SJCRH30 (cell line): ENCODE results near the gene ARHGAP33. TPM values are rescaled to one million over a fixed set of nuclear protein-coding genes. Genes with fewer than 3 reads are reported as not detected.
A peak's percentile ranks its signal among the peaks of the same experiment; 100 is the strongest.

Experiments used
- DNase-seq, 2 experiments: peaks; one replicate each; pipeline ENCODE4 v3.0.0-alpha.2; 2015 to 2020
- H3K27ac ChIP-seq: fragments of 250-450 bp; sonication (Bioruptor Pico); 2 replicates; pipeline ENCODE4 v1.5.1; 2020; ENCODE audit warnings: mild to moderate bottlenecking, moderate library complexity
- H3K27me3 ChIP-seq: fragments of 250-450 bp; sonication (Bioruptor Pico); 2 replicates; pipeline ENCODE4 v1.5.1; 2020; ENCODE audit warnings: mild to moderate bottlenecking, moderate library complexity
- H3K36me3 ChIP-seq: fragments of 250-450 bp; sonication (Bioruptor Pico); 2 replicates; pipeline ENCODE4 v1.5.1; 2020; ENCODE audit warnings: mild to moderate bottlenecking, moderate library complexity
- H3K4me1 ChIP-seq: fragments of 250-450 bp; sonication (Bioruptor Pico); 2 replicates; pipeline ENCODE4 v1.5.1; 2020; ENCODE audit warnings: mild to moderate bottlenecking, moderate library complexity
- H3K4me3 ChIP-seq: fragments of 250-450 bp; sonication (Bioruptor Pico); 2 replicates; pipeline ENCODE4 v1.5.1; 2020; ENCODE audit warnings: mild to moderate bottlenecking, moderate library complexity
- H3K9me3 ChIP-seq: fragments of 250-450 bp; sonication (Bioruptor Pico); replicated peaks from 2 replicates; pipeline ENCODE4 v1.5.1; 2020; ENCODE audit warnings: mild to moderate bottlenecking, moderate library complexity
- total RNA-seq: library from RNA; depleted of rRNA; stranded (reverse); fragments of >200 nt; shearing (Covaris generic); gene quantifications from 2 replicates; pipeline ENCODE4 v1.2.3, GENCODE V29; 2014

ARHGAP33 gene
- total RNA-seq, 1 experiment from 2014 or later, result 8.9 TPM

DNA sequence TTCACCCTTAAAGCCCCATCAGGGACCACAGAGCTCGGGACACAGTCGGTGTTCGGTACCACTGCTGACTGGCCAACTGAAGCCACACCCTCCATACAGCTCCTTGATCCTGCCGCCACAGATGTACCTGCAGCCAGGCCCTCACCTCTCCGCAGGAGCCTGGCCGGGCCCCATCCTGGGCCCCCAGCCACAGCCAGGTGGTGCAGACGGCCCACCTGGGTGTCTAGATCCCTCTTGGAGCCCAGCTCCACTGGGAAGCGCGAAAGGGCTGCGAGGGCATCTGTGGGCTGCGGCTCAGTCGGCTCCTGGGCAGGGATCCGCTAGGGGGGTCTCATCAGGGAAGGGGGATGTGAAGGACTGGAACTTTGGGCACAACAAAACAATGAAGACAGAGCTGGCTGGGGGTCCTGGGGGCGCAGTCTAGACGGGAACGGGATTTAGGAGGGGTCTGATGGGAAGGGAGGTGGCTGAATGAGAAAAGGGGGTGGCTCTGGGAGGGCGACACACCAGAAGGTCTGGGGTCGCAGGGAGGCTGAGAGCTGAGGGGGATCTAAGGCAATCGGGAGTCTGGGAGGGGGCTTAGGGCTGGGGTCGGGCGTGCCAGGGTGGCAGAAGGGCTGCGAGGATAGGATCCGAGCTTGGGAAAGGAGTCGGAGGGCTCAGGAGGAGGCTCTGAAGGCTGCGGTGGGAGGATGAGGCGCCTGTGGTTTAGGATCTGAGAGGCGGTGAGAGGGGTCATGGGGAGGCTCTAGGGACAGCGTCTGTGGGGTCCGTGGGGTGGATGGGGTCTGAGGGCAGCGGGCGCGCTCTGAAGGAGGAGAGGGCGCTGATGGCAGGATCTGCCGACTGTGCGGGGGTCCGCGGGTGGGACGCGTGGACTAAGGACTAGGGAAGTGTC lies 21.5 kb downstream of the ARHGAP33 start:
- no peaks in the 10 kb centered on the region for H3K36me3 ChIP-seq
- no peak overlapping the region for H3K4me3 ChIP-seq
- no peaks in the 10 kb centered on the region for H3K9me3 ChIP-seq
- no peak overlapping the region for H3K27ac ChIP-seq
- no peaks in the 10 kb centered on the region for H3K4me1 ChIP-seq
- no peak for DNase-seq
- H3K27me3 ChIP-seq, result no peaks in the 10 kb centered on the region

DNA sequence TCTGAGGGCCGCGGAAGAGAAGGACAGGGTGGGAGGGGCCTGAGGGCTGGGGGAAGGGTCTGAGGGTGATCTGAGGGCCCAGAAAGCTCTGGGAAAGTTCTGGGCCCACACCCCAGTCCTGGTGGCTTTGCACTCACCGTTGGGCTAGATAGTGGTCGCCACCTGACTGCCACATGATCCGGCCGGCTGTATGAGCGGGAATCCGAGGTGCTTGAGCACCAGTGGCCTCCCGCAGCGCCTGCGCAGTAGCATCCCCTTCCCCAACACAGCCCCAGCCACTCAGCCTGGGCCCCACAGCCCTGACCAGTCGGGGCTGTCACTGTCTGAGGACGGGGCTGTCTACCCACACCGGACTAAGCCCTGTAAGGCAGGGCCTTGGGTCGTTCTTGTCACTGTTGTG lies 22.3 kb downstream of the ARHGAP33 start:
- Histone ChIP-seq H3K27ac (no peak overlapping the region), H3K4me1 (no peaks in the 10 kb centered on the region), H3K4me3 (no peak overlapping the region), H3K27me3 (no peaks in the 10 kb centered on the region), H3K36me3 (no peaks in the 10 kb centered on the region), H3K9me3 (no peaks in the 10 kb centered on the region)
- DNase-seq, result no peak

DNA sequence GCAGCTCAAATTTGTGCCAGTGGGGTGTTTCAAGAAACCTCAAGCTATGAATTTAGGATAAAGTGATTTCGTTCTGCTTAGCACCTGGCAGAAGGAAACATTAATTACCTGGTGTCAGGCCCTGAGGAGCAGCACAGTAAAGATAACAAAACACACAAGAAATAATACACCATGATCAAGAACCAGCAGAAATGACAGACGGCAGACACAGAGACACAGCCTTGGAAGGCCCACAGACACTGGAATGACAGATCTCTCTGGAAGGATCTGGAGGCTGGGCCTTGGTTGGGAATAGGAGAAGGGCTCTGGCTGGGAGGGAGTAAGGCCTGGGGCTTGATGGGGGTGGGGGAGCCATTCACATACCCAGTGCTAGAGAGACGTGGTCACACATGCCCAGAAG lies 26.5 kb downstream of the ARHGAP33 start:
- no peaks in the 10 kb centered on the region for H3K4me1 ChIP-seq
- no peak overlapping the region for H3K27ac ChIP-seq
- no peaks in the 10 kb centered on the region for H3K27me3 ChIP-seq
- H3K36me3 ChIP-seq, result no peaks in the 10 kb centered on the region
- no peak overlapping the region for H3K4me3 ChIP-seq
- no peaks in the 10 kb centered on the region for H3K9me3 ChIP-seq
- no peak for DNase-seq

DNA sequence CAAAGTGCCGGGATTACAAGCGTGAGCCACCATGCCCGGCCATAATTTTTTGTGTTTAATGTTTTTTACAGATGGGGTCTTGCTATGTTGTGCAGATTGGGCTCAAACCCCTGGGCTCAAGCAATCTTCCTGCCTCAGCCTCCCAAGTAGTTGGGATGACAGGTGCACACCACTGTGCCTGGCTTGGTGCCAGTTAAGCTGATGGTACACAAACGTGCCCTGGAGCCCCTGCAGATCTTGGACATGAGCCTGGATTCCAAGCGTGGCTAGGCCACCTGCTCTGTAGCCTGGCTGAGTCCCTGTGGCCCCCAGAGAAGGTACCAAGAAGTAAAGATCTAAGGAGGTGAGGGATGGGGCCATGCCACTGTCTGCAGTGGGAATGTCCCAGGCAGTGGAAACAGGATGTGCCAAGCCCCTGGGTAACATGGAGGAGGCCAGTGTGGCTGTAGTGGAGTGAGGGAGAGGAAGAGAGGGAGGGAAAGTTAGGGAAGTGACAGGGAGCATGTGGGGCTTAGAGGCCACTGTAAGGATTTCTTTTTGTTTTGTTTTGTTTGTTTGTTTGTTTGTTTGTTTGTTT lies 30.2 kb downstream of the ARHGAP33 start:
- Histone ChIP-seq H3K36me3 (no peaks in the 10 kb centered on the region), H3K4me1 (no peaks in the 10 kb centered on the region), H3K9me3 (no peaks in the 10 kb centered on the region), H3K27me3 (peaks cover 6% of the 10 kb centered on the region; the same call in 1 of the 2 replicates), H3K4me3 (no peak overlapping the region), H3K27ac (no peak overlapping the region)
- DNase-seq, result peak; percentile 56 to 74

DNA sequence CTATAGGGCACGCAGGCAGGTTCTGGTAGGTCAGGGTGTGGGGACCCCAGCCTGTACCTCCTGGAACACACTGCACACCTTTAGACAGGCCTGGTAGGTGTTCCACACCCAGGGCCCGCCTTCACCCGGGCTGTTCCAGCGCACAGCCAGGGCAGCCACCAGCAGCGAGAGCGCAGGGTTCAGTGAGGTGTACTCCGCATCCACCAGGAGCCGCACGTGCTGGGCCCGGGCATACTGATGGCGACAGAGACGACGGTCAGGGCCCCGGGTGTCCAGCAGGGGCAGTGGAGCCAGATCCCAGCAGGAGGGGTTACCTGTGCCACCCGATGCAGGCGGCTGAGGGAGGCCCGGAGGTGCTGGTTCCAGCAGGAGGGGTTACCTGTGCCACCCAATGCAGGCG lies 31.2 kb downstream of the ARHGAP33 start:
- peaks cover 8% of the 10 kb centered on the region; the same call in 1 of the 2 replicates for H3K27me3 ChIP-seq
- H3K4me1 ChIP-seq, result no peaks in the 10 kb centered on the region
- H3K9me3 ChIP-seq, result no peaks in the 10 kb centered on the region
- no peak overlapping the region for H3K4me3 ChIP-seq
- no peaks in the 10 kb centered on the region for H3K36me3 ChIP-seq
- no peak for DNase-seq
- no peak overlapping the region for H3K27ac ChIP-seq

DNA sequence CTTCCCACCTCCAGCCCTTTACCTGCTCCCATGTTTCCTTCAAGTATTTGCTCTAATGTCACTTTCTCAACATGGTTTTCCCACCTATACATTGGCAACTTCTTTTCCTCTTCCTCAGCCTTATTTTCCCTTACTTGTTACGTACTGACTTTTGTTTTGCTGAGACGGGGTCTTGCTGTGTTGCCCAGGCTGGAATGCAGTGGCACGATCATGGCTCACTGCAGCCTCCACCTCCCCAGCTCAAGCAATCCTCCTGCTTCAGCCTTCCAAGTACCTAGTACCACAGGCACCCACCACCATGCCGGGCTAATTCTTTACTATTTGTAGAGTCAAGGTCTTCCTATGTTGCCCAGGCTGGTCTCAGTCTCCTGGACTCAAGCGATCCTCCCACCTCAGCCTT lies 32.3 kb downstream of the ARHGAP33 start:
- Histone ChIP-seq H3K27ac (no peak overlapping the region), H3K27me3 (peaks cover 18% of the 10 kb centered on the region; the same call in 1 of the 2 replicates), H3K9me3 (no peaks in the 10 kb centered on the region), H3K4me1 (no peaks in the 10 kb centered on the region), H3K4me3 (no peak overlapping the region), H3K36me3 (no peaks in the 10 kb centered on the region)
- no peak for DNase-seq

DNA sequence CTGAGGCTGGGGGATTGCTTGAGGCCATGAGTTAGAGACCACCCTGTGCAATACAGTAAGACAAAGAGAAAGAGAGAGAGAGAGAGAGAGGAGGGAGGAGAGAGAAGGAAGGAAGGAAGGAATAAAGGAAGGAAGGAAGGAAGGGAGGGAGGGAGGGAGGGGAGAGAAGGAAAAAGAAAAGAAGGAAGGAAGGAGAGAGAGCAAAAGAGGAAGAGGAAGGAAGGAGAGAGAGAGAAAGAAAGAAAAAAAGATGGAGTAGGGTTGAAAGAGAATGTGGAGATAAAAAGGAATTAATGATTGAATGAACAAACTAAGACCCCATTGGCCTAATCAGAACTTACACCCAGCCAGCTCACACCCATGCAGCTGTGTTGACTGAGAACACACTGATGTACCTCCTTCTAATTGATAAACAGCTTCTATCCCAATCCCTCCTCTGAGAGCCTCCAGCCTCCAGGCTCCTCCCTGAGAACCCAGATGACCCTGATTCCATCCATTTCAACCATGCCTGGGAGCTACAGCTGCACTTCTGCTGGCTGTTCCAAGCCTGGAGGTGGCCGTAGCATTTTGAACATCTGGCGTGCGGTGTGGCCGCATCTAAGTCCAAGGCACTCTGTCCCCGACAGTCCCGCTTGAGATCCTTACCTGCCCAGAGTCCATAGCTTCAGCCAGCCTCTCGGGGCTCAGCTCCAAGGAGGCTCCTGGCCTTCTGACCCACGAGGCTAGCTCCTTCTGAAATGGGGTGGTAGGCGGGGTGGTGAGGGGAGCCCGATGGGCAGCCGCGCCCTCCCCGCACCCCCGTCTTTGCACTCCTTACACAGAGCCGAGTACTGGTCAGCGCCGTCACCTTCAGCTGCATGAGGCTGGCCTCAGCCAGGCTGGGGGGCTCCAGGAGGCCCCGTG lies 36.2 kb downstream of the ARHGAP33 start:
- H3K36me3 ChIP-seq, result no peaks in the 10 kb centered on the region
- peaks cover 18% of the 10 kb centered on the region; the same call in 1 of the 2 replicates for H3K27me3 ChIP-seq
- H3K9me3 ChIP-seq, result no peaks in the 10 kb centered on the region
- no peaks in the 10 kb centered on the region for H3K4me1 ChIP-seq
- no peak overlapping the region for H3K4me3 ChIP-seq
- H3K27ac ChIP-seq, result no peak overlapping the region
- no peak for DNase-seq

DNA sequence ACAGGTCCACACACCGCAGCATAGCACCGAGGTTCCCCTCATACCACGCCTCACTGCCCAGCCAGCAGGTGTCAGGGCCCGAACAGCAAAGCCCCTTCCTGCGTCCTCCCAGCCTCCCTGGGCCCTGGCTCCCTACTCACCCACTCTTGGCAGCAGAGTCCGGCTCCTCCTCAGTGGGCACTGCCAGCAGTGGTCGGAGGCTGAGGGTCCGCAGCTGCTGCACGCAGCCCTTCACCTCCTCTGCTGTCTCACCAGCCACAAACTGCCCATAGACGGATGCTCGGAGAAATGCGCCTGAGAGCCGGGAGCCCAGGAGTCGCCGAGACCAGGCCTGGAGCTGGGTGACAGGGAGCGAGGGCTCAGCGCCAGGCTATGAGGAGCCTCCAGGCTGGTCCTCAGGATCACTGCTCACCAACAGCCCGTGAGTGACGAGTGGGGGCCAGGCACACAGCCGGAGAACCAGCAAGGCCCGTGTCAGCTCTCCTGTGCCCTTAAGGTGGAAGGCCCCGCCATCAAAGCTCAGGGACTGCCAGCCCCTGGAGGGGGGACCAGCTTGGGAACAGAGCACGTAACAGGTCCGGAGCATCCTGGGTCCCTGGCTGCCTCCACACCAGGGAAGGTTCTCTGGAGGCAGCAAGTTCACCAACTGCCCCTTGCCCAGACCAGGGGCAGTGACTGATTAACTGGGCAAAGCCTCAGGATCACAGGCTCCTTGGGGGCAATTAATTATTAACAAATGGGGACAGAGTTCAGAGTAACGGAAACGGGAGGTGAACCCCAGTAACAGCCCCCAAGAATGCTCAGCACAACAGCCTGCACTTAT lies 37.1 kb downstream of the ARHGAP33 start, which contains the start of gene PRODH2:
PRODH2 (minus strand) TSS at position 626 of the 823 bp plus-strand sequence; CDS start at position 586, 40 bp downstream.
- DNase-seq, result no peak
- peaks cover 18% of the 10 kb centered on the region; the same call in 1 of the 2 replicates for H3K27me3 ChIP-seq
- H3K9me3 ChIP-seq, result no peaks in the 10 kb centered on the region
- no peaks in the 10 kb centered on the region for H3K4me1 ChIP-seq
- H3K36me3 ChIP-seq, result no peaks in the 10 kb centered on the region
- H3K4me3 ChIP-seq, result no peak within 1 kb of the TSS
- no peak within 1 kb of the TSS for H3K27ac ChIP-seq

DNA sequence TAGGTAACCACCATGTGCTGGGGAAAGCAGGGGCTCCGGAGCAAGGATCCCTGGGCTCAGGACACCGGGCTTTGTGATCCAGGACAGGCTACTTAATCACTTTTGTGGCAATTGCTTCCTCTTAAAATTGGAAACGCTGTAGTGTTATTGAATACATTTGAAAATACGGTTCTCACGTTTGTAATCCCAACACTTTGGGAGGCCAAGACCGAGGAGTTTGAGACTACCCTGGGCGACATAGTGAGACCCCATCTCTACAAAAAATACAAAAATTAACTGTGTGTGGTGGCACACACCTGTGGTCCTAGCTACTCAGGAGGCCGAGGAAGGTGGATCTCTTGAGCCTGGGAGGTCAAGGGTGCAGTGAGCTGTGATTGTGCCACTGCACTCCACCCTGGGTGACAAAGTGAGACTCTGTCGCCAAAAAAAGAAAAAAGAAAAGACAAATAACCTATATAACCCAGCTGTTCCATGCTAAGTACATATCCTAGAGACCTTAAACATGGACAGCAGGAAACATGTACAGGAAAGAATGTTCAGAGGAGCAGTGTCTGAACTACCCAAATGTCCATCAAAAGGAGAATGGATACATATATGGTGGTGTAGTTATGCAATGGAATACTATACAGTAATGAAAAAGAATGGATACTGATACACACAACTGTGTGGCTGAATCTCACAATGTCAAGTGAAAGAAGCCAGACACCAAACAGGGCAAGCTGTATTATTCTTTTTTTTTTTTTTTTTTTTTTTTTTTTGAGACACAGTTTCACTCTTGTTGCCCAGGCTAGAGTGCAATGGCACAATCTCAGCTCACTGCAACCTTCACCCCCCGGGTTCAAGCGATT lies 37.9 kb downstream of the ARHGAP33 start:
- Histone ChIP-seq H3K4me1 (no peaks in the 10 kb centered on the region), H3K27ac (no peak overlapping the region), H3K27me3 (peaks cover 12% of the 10 kb centered on the region; the same call in 1 of the 2 replicates), H3K36me3 (no peaks in the 10 kb centered on the region), H3K9me3 (no peaks in the 10 kb centered on the region), H3K4me3 (no peak overlapping the region)
- DNase-seq, result no peak

DNA sequence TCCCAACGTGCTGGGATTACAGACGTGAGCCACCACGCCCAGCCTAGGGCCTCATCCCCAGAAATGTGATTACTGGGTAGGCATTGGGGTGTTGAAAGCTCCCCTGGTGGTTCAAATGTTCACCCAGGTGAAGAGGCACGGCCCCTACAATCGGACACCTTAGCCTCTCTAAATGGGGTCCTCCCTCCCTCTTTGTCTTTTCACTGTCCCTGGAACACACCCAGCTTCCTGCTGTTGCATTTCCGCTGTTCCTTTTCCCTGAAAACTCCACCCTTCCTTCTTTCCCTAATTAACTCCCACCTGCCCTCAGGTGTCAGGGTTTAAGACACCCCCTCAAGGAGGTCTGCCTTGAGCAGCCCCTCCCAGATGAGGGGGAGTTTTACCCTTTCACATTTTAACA lies 40.9 kb downstream of the ARHGAP33 start:
- H3K36me3 ChIP-seq, result no peaks in the 10 kb centered on the region
- H3K4me3 ChIP-seq, result no peak overlapping the region
- no peaks in the 10 kb centered on the region for H3K9me3 ChIP-seq
- no peaks in the 10 kb centered on the region for H3K4me1 ChIP-seq
- DNase-seq, result no peak
- no peak overlapping the region for H3K27ac ChIP-seq
- peaks cover 11% of the 10 kb centered on the region; the same call in 1 of the 2 replicates for H3K27me3 ChIP-seq

DNA sequence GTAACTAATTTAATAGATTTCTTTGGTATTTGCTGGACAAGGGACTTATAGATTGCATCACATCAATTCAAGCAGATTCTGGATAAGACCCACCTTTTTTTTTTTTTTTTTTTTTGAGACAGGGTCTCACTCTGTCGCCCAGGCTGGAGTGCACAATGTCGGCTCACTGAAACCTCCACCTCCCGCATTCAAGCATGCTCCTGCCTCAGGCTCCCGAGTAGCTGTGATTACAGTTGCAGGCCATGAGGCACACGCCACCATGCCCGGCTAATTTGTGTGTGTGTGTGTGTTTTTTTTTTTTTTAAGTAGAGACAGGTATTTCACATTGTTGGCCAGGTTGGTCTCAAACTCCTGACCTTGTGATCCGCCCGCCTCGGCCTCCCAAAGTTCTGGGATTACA lies 41.5 kb downstream of the ARHGAP33 start:
- H3K36me3 ChIP-seq, result no peaks in the 10 kb centered on the region
- H3K27ac ChIP-seq, result no peak overlapping the region
- no peak for DNase-seq
- no peaks in the 10 kb centered on the region for H3K9me3 ChIP-seq
- no peak overlapping the region for H3K4me3 ChIP-seq
- no peaks in the 10 kb centered on the region for H3K4me1 ChIP-seq
- H3K27me3 ChIP-seq, result peaks cover 7% of the 10 kb centered on the region; the same call in 1 of the 2 replicates

DNA sequence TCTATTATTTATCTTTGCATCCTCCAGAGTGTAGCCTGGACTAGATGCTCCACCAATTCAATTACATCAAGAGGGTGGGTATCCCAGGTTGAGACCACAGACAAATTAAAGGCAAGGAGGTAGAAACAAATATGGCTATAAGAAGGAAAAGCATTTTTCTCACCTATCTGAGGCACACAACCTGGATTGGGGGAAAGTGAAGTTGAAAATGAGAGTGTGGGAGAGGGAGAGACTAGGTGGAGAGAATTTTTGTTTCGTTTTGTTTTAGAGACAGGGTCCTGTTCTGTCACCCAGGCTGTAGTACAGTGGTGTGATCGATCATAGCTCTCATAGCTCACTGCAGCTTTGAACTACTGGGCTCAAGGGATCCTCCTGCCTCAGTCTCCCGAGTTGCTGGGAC lies 43.1 kb downstream of the ARHGAP33 start:
- H3K27ac ChIP-seq, result no peak overlapping the region
- H3K27me3 ChIP-seq, result no peaks in the 10 kb centered on the region
- no peaks in the 10 kb centered on the region for H3K9me3 ChIP-seq
- H3K4me1 ChIP-seq, result no peaks in the 10 kb centered on the region
- no peaks in the 10 kb centered on the region for H3K36me3 ChIP-seq
- H3K4me3 ChIP-seq, result no peak overlapping the region
- no peak for DNase-seq

DNA sequence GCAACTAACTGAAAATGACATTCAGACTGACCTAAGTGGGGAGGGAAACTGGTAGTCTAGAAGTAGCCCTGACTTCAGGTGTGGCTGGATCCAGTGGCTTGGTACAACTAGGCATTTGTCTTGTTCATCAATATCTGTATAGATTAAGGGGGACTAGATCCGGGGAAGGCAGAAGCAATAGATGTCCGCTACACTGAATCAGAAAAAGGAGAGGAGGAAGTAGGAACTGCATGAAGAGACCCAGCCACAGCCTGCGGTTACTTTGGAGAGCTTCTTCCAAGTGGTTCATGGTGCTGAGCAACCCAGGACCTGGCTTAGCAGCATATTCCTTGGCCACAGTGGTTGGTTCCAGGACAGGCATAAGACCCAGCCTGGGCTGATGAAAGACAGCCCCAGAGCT lies 47.2 kb downstream of the ARHGAP33 start:
- Histone ChIP-seq H3K4me3 (no peak overlapping the region), H3K4me1 (no peaks in the 10 kb centered on the region), H3K27ac (no peak overlapping the region), H3K36me3 (no peaks in the 10 kb centered on the region), H3K27me3 (0 out of 2 replicates have a peak, but pooled peaks cover 2% of the 10 kb centered on the region), H3K9me3 (no peaks in the 10 kb centered on the region)
- DNase-seq, result no peak
